CD14-positive monocyte (primary cell): ENCODE results near the gene CCDC88A. TPM values are rescaled to one million over a fixed set of nuclear protein-coding genes. Genes with fewer than 3 reads are reported as not detected.
A peak's percentile ranks its signal among the peaks of the same experiment; 100 is the strongest.

Experiments used
- DNase-seq, 3 donors: peaks; one replicate each; pipeline ENCODE4 v3.0.0-alpha.2; 2011 to 2022
- H2AFZ ChIP-seq: 2 replicates; pipeline ENCODE4 v1.6.0; 2012; ENCODE audit warnings: mild to moderate bottlenecking, low read depth, low read length, inconsistent platforms; ENCODE audit not compliant: insufficient read depth, poor library complexity, severe bottlenecking
- H3K27ac ChIP-seq, 2 donors: 1 replicate in 1 of 2; 2 replicates in 1 of 2; pipeline ENCODE4 v1.5.1; 2012 to 2013; ENCODE audit warnings: low read length in 2 of 2, control low read depth in 1 of 2, inconsistent platforms in 1 of 2, low read depth in 1 of 2, mild to moderate bottlenecking in 1 of 2
- H3K27me3 ChIP-seq, 2 donors: one replicate each; pipeline versions ENCODE4 v1.6.0 to v1.6.1; 2011 to 2013; ENCODE audit warnings: low read length in 2 of 2; ENCODE audit not compliant: control insufficient read depth in 2 of 2, insufficient read depth in 2 of 2
- H3K36me3 ChIP-seq, 2 donors: replicated peaks in 1 of 2; 1 replicate in 1 of 2; 2 replicates in 1 of 2; pipeline versions ENCODE4 v1.5.1 to v1.6.1; 2012 to 2013; ENCODE audit warnings: low read length in 2 of 2, control low read depth in 1 of 2, inconsistent platforms in 1 of 2, mild to moderate bottlenecking in 1 of 2; ENCODE audit not compliant: insufficient read depth in 2 of 2, control insufficient read depth in 1 of 2
- H3K4me1 ChIP-seq, 2 donors: 1 replicate in 1 of 2; 2 replicates in 1 of 2; pipeline versions ENCODE4 v1.5.1 to v1.6.1; 2012 to 2013; ENCODE audit warnings: low read length in 2 of 2, control low read depth in 1 of 2, inconsistent platforms in 1 of 2, mild to moderate bottlenecking in 1 of 2, moderate library complexity in 1 of 2; ENCODE audit not compliant: insufficient read depth in 2 of 2, control insufficient read depth in 1 of 2
- H3K4me2 ChIP-seq: replicated peaks from 2 replicates; pipeline ENCODE3; 2012; ENCODE audit warnings: low read length, moderate library complexity, mild to moderate bottlenecking; ENCODE audit not compliant: poor library complexity, severe bottlenecking; ENCODE audit errors: extremely low read depth
- H3K4me3 ChIP-seq, 3 experiments: fragments of 200-600 bp in 1 of 3; sonication (generic) in 1 of 3; replicated peaks in 1 of 3; 1 replicate in 2 of 3; 2 replicates in 1 of 3; pipeline ENCODE4 v1.5.1; 2011 to 2013; ENCODE audit warnings: low read length in 3 of 3, mild to moderate bottlenecking in 3 of 3, control low read depth in 2 of 3, low read depth in 2 of 3, inconsistent platforms in 1 of 3, moderate library complexity in 1 of 3
- H3K79me2 ChIP-seq: 2 replicates; pipeline ENCODE4 v1.6.0; 2012; ENCODE audit warnings: mild to moderate bottlenecking, control low read depth, inconsistent platforms, low read length, moderate library complexity; ENCODE audit not compliant: insufficient read depth
- H3K9ac ChIP-seq: 2 replicates; pipeline ENCODE4 v1.6.0; 2017; ENCODE audit warnings: low read length, mild to moderate bottlenecking; ENCODE audit not compliant: insufficient read depth, poor library complexity, severe bottlenecking
- H3K9me3 ChIP-seq, 2 donors: replicated peaks in 1 of 2; 1 replicate in 1 of 2; 2 replicates in 1 of 2; pipeline versions ENCODE4 v1.5.1 to v1.6.1; 2012 to 2013; ENCODE audit warnings: low read length in 2 of 2, control low read depth in 1 of 2; ENCODE audit not compliant: control insufficient read depth in 1 of 2, insufficient read depth in 1 of 2
- H4K20me1 ChIP-seq: 2 replicates; pipeline ENCODE4 v1.6.0; 2012; ENCODE audit warnings: mild to moderate bottlenecking, low read length, control low read depth, moderate library complexity; ENCODE audit not compliant: insufficient read depth
- H3K27ac Mint-ChIP-seq, 7 donors: one replicate each; pipeline ENCODE4 v1.8.0; 2020; ENCODE audit warnings: mild to moderate bottlenecking in 7 of 7, mixed read lengths in 7 of 7, moderate library complexity in 6 of 7, inconsistent platforms in 2 of 7
- H3K27me3 Mint-ChIP-seq, 3 donors: one replicate each; pipeline ENCODE4 v1.8.0; 2021 to 2022; ENCODE audit warnings: low read depth in 3 of 3, mild to moderate bottlenecking in 3 of 3, mixed read lengths in 3 of 3, moderate library complexity in 3 of 3, inconsistent platforms in 1 of 3
- H3K36me3 Mint-ChIP-seq, 2 donors: one replicate each; pipeline ENCODE4 v1.8.0; 2020; ENCODE audit warnings: mixed read lengths in 2 of 2, inconsistent platforms in 1 of 2, mild to moderate bottlenecking in 1 of 2
- H3K4me1 Mint-ChIP-seq: one replicate; pipeline ENCODE4 v1.8.0; 2020; ENCODE audit warnings: mild to moderate bottlenecking, mixed read lengths
- H3K4me3 Mint-ChIP-seq, 2 donors: one replicate each; pipeline ENCODE4 v1.8.0; 2020; ENCODE audit warnings: mild to moderate bottlenecking in 2 of 2, mixed read lengths in 2 of 2, moderate library complexity in 1 of 2
- H3K9me3 Mint-ChIP-seq, 7 donors: one replicate each; pipeline ENCODE4 v1.8.0; 2020 to 2022; ENCODE audit warnings: mixed read lengths in 7 of 7, mild to moderate bottlenecking in 6 of 7, moderate library complexity in 6 of 7, inconsistent platforms in 2 of 7
- CTCF ChIP-seq: fragments of 200-600 bp; IDR thresholded peaks from one replicate; pipeline ENCODE4 v1.8.0; 2022; ENCODE audit warnings: antibody characterized with exemption, mild to moderate bottlenecking
- WGBS: methylation state at CpG from one replicate; pipeline ENCODE4 v1.1.5; 2013; ENCODE audit warnings: missing lambda C conversion rate; ENCODE audit not compliant: insufficient coverage; 5-methylcytosine and 5-hydroxymethylcytosine counted together
- intact Hi-C, 2 donors: fragments of 100-400 bp; cut with micrococcal nuclease; formaldehyde crosslinking; loops; one replicate each; pipeline versions ENCODE4 v1.15.0 to v1.15.1; 2023
- polyA plus RNA-seq, 3 donors: library from polyadenylated mRNA; depleted of rRNA in 1 of 3; unstranded in 2 of 3; stranded (reverse) in 1 of 3; fragments of 300-500 nt in 2 of 3; fragments of >200 nt in 1 of 3; fragmentation: Illumina TruSeq in 2 of 3; gene quantifications; 1 replicate in 2 of 3; 2 replicates in 1 of 3; pipeline ENCODE4 v1.2.3, GENCODE V29; 2012 to 2021

The CCDC88A gene
- polyA plus RNA-seq, 3 donors, result 9.9 to 57.1 (median 17.9) TPM

GRCh38 chr2:55459714-55460274, 40.1 kb upstream of the CCDC88A start:
- Histone ChIP-seq H3K9me3 (peaks cover 0 to 8% of the 10 kb centered on the region in 2 donors), H3K4me3 (no peak overlapping the region), H2AFZ (no peak overlapping the region), H3K27ac (no peak overlapping the region), H3K4me2 (no peak overlapping the region), H3K9ac (no peak overlapping the region), H3K4me1 (no peaks in the 10 kb centered on the region), H3K79me2 (no peaks in the 10 kb centered on the region), H3K36me3 (no peaks in the 10 kb centered on the region), H4K20me1 (no peaks in the 10 kb centered on the region), H3K27me3 (no peaks in the 10 kb centered on the region)
- WGBS, result 81% methylated on average over 6 of the region's 11 CpGs
- H3K4me1 Mint-ChIP-seq, result no peaks in the 10 kb centered on the region
- TF ChIP-seq CTCF, result no peak
- no peak overlapping the region for H3K4me3 Mint-ChIP-seq
- no peak for DNase-seq
- no peaks in the 10 kb centered on the region for H3K36me3 Mint-ChIP-seq
- H3K27ac Mint-ChIP-seq, result peak overlapping the region in 1 of 7 donors; percentile 23
- H3K9me3 Mint-ChIP-seq, result peaks cover 3 to 17% (median 9%) of the 10 kb centered on the region in 7 donors
- peaks cover 0 to 2% (median 2%) of the 10 kb centered on the region in 3 donors for H3K27me3 Mint-ChIP-seq
- intact Hi-C loops, result no loop called here

GRCh38 chr2:55459279-55459678, 39.6 kb upstream of the CCDC88A start:
- H3K4me2 ChIP-seq, result no peak overlapping the region
- Mint-ChIP-seq H3K36me3 (no peaks in the 10 kb centered on the region), H3K4me3 (no peak overlapping the region), H3K9me3 (peaks cover 3 to 14% (median 9%) of the 10 kb centered on the region in 7 donors), H3K27ac (peak overlapping the region in 1 of 7 donors; percentile 23), H3K27me3 (peaks cover 0 to 3% (median 2%) of the 10 kb centered on the region in 3 donors), H3K4me1 (no peaks in the 10 kb centered on the region)
- H3K9ac ChIP-seq, result no peak overlapping the region
- no peaks in the 10 kb centered on the region for H4K20me1 ChIP-seq
- no peaks in the 10 kb centered on the region for H3K79me2 ChIP-seq
- no peak overlapping the region for H3K4me3 ChIP-seq
- H3K36me3 ChIP-seq, result no peaks in the 10 kb centered on the region
- TF ChIP-seq CTCF, result no peak
- intact Hi-C loops, result no loop called here
- WGBS, result no CpG with 5 or more reads among the region's 3 CpGs
- H3K27me3 ChIP-seq, result no peaks in the 10 kb centered on the region
- peaks cover 0 to 8% of the 10 kb centered on the region in 2 donors for H3K9me3 ChIP-seq
- H3K27ac ChIP-seq, result no peak overlapping the region
- no peak for DNase-seq
- no peaks in the 10 kb centered on the region for H3K4me1 ChIP-seq
- no peak overlapping the region for H2AFZ ChIP-seq
